AG10803 (cell line): ENCODE results near the gene GALNT17.
A peak's percentile ranks its signal among the peaks of the same experiment; 100 is the strongest.

Source experiments
- DNase-seq: peaks from one replicate; pipeline ENCODE4 v3.0.0; 2010; ENCODE audit warnings: low read depth
- H3K4me3 ChIP-seq: 2 replicates; pipeline ENCODE4 v1.5.1; 2011; ENCODE audit warnings: mild to moderate bottlenecking, low read length, control low read depth
- CTCF ChIP-seq: conservative IDR thresholded peaks from 2 replicates; pipeline ENCODE4 v1.5.1; 2011; ENCODE audit warnings: mild to moderate bottlenecking, low read length, control low read depth, inconsistent platforms

GALNT17 gene

GRCh38 chr7:71498381-71498780, 366.4 kb downstream of the GALNT17 start:
- H3K4me3 ChIP-seq, result no peak overlapping the region
- DNase-seq, result no peak
- no peak for TF ChIP-seq CTCF

- no peak for TF ChIP-seq CTCF
- no peak overlapping the region for H3K4me3 ChIP-seq
- no peak for DNase-seq
Observed at GRCh38 chr7:71504697-71505441, 372.9 kb downstream of the GALNT17 start.

GRCh38 chr7:71506822-71507221, 374.9 kb downstream of the GALNT17 start:
- no peak for TF ChIP-seq CTCF
- no peak overlapping the region for H3K4me3 ChIP-seq
- no peak for DNase-seq

- no peak overlapping the region for H3K4me3 ChIP-seq
- DNase-seq, result peak; percentile 22
- no peak for TF ChIP-seq CTCF
Observed at GRCh38 chr7:71507680-71508602, 376.0 kb downstream of the GALNT17 start.

- no peak for DNase-seq
- no peak for TF ChIP-seq CTCF
Observed at GRCh38 chr7:71509381-71509780, 377.4 kb downstream of the GALNT17 start.

GRCh38 chr7:71511361-71511807, 379.4 kb downstream of the GALNT17 start:
- DNase-seq, result no peak
- peak; percentile 20; the same call in 1 of the 2 replicates for TF ChIP-seq CTCF
- H3K4me3 ChIP-seq, result no peak overlapping the region

More at GRCh38 chr7:71509381-71509780, 377.4 kb downstream of the GALNT17 start:
- H3K4me3 ChIP-seq, result no peak overlapping the region
